Measurements from ENCODE around the gene SUPT6H. TPM values are rescaled to one million over a fixed set of nuclear protein-coding genes. Genes with fewer than 3 reads are reported as not detected.

Gene SUPT6H
- total and polyA plus RNA-seq, 9 of the 15 experiments (the other 6 are each of a cell fraction or from before 2014, with no cell fraction given), result 1.7 to 77.7 (median 49.2) TPM

DNA sequence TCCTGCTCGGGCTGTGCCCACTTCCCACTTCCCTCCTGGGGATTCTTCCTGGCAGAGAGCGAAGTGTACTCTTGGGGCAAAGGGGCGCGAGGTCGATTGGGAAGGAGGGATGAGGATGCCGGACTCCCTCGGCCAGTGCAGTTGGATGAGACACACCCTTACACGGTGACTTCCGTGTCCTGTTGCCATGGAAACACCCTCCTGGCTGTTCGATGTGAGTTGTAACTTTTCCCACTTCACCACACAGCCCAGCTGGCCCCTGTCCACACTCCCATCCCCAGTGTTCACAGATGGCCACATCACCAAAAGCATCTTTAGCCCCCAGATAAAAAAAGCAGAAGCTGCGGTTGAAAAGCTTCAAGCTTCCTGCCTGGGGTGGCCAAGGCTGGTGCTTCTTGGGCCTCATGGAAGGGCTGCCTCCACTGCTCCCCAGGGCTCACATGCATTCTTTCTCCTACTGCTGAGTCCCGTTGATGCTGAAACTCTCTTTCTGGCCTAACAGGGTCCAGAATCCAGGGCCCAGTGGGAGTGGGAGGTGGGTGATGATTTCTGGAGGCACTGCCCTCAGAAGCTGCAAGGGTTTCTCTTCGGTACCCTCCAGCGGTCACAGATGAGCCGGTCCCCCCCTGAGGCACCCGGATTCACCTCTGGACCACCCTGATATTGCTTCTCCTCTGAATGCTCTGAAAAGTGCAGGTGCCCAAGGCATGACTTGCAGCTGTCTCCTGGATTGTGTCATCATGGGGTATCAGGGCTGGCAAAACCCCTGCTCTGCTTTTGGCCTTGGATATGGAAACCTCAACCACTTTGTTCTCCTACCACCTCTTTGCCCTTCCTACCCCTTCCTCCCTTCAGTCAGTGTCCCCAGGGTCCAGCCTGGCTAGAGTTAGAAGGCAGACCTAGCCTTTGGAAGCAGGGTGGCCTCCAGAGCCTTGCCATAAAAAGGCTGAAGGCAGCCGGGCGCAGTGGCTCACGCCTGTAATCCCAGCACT is 79.6 kb downstream of the SUPT6H start:
- Histone ChIP-seq H3K4me1 (replicated peaks in 1 of 2; ENCODE audit: control insufficient read depth in 2 of 2, insufficient read depth in 2 of 2, low read length in 2 of 2) (peaks cover 45 to 85% of the 10 kb centered on the region in 2 experiments), H3K27me3 (ENCODE audit: control insufficient read depth in 2 of 2, insufficient read depth in 2 of 2, low read length in 2 of 2) (no peaks in the 10 kb centered on the region), H3K9ac (ENCODE audit: insufficient read depth in 1 of 2, low read depth in 2 of 2, low read length in 2 of 2) (peak overlapping the region in 1 of 2 experiments; percentile 66; a peak in 2 of 4 replicates), H4K20me1 (replicated peaks; ENCODE audit: control insufficient read depth, insufficient read depth, low read length) (peaks cover 19% of the 10 kb centered on the region), H3K79me2 (ENCODE audit: control insufficient read depth, insufficient read depth, low read length) (peaks cover 34% of the 10 kb centered on the region), H3K4me3 (no peak overlapping the region), H3K9me1 (ENCODE audit: control insufficient read depth, insufficient read depth, low read length) (no peaks in the 10 kb centered on the region), H2AFZ (ENCODE audit: low read depth, low read length) (no peak overlapping the region), H3K4me2 (ENCODE audit: insufficient read depth, low read length) (no peak overlapping the region), H3K27ac (ENCODE audit: extremely low read depth, low read depth, low read length) (peak overlapping the region; percentile 19; the same call in 1 of the 3 replicates), H3K36me3 (ENCODE audit: control insufficient read depth, insufficient read depth, low read length) (peaks cover 20% of the 10 kb centered on the region; the same call in 2 of the 3 replicates), H3K9me3 (replicated peaks; ENCODE audit: control insufficient read depth, insufficient read depth, low read depth, low read length) (no peaks in the 10 kb centered on the region)
- in situ Hi-C loops (cut with MboI) (no loop called here), intact Hi-C loops (cut with micrococcal nuclease) (loop anchor here (5.0 kb wide), 1 partner anchor 94 kb away; the partner anchor contains the start of gene BLTP2)
- ChIA-PET POLR2A (interaction anchor here (0.5 to 17.4 kb wide), 4 partner anchors 10 to 1369 kb away, joined by 3 to 367 read pairs (median 12); partner anchors contain the start of genes NEK8, RPL23A and TLCD1), CTCF (ENCODE audit: low intra/inter-chr PET ratio) (no interaction called here)
- no peak for ATAC-seq
- peak; percentile 20 to 73 (median 50) for DNase-seq (ENCODE audit: extremely low read depth in 1 of 4, low spot score in 3 of 4)
- BruUV-seq (replicated peaks), result no TSS peak
- 59% methylated on average over 19 of the region's 19 CpGs for WGBS (ENCODE audit: insufficient coverage, low coverage, missing lambda C conversion rate)
- peak; percentile 92 for FAIRE-seq
- TF ChIP-seq RBBP5 (IDR thresholded peaks at IDR 0.05; ENCODE audit: borderline replicate concordance, insufficient read depth, low read length, poor library complexity, severe bottlenecking) (peak; percentile 61), CEBPB (tag; IDR thresholded peaks at IDR 0.05) (no peak), ZNF347 (CRISPR knock-in tag; IDR thresholded peaks at IDR 0.05; ENCODE audit: low read depth) (no peak), NFIC (IDR thresholded peaks at IDR 0.05) (peak; percentile 54), GABPB2 (CRISPR knock-in tag; conservative IDR thresholded peaks at IDR 0.05) (no peak), YBX1 (IDR thresholded peaks at IDR 0.05) (no peak), TCFL5 (CRISPR knock-in tag; conservative IDR thresholded peaks at IDR 0.05) (no peak), HDAC2 (IDR thresholded peaks at IDR 0.05) (peak; percentile 66), GATAD2B (IDR thresholded peaks at IDR 0.05; ENCODE audit: borderline replicate concordance) (no peak; the same call in 1 of the 2 replicates), ERF (CRISPR knock-in tag; IDR thresholded peaks at IDR 0.05) (0 out of 2 replicates have a peak, but pooled peaks have one; percentile 66), ZNF766 (CRISPR knock-in tag; conservative IDR thresholded peaks at IDR 0.05) (peak; percentile 89), MYC (IDR thresholded peaks at IDR 0.05; ENCODE audit: low read depth, low read length) (peak; percentile 64; the same call in 1 of the 2 replicates), MYC (CRISPR knock-in tag; IDR thresholded peaks at IDR 0.05; ENCODE audit: borderline replicate concordance, low read depth) (no peak), RUNX1 (IDR thresholded peaks at IDR 0.05; ENCODE audit: low read depth) (no peak), TCF7 (IDR thresholded peaks at IDR 0.05; ENCODE audit: borderline replicate concordance) (no peak), SMARCA4 (IDR thresholded peaks at IDR 0.05) (peak; percentile 74; the same call in 1 of the 2 replicates), ZNF584 (CRISPR knock-in tag; IDR thresholded peaks at IDR 0.05; ENCODE audit: low read depth) (peak; percentile 43; the same call in 1 of the 2 replicates), NR2C2 (CRISPR knock-in tag; IDR thresholded peaks at IDR 0.05) (0 out of 2 replicates have a peak, but pooled peaks have one; percentile 38), NR2C2 (tag; IDR thresholded peaks at IDR 0.05) (no peak)
- TF ChIP-seq, protein P1, sequence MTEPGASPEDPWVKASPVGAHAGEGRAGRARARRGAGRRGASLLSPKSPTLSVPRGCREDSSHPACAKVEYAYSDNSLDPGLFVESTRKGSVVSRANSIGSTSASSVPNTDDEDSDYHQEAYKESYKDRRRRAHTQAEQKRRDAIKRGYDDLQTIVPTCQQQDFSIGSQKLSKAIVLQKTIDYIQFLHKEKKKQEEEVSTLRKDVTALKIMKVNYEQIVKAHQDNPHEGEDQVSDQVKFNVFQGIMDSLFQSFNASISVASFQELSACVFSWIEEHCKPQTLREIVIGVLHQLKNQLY (CRISPR knock-in tag; conservative IDR thresholded peaks at IDR 0.05), result no peak

Measured in K562 (cell line).